ENCODE measurements around the gene SOCS1.

SOCS1 gene

DNA sequence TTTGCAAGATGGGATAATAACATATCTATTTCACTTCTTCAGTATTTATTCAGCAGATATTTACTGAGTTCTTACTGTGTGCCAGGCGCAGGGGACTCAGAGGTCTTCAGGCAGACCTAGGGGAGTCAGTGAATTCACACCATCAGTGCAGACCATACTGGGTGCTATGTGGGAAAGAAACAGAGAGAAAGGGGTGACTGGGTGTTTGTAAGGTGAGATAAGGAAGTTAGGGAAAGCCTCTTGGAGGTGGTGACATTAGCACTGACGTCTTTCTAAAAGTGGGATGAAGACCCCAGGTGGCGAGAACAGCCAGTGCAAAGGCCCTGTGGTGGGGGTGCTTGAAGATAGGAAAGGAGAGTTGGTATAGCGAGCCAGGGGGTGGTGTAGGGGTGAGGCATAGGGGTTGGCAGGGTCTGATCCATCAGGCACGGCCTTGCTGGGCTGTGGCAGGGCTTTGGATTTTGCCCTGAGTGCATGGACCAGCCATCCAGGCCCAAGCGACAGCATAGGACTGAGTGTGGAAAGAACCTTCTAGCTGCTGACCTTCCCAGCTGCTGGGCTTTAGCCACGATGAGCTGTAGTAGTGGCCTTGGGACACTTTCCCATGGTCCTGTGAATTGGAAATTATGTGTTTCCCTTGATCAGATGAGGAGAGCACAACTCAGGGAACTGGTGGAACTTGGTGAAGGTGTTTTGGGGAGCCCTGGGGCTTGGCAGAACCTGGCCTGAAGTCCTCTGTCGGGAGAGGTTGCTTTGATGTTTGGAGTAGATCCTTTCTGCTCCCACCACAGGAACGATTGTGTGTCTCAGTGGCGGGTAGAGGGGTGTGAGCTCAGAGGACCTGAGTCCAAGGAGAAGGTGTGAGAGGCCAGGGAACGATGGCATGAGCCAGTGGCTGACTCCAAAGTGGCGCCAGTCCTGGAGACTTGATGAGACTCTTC lies 3.9 kb upstream of the SOCS1 start:
- FAIRE-seq: no peak

DNA sequence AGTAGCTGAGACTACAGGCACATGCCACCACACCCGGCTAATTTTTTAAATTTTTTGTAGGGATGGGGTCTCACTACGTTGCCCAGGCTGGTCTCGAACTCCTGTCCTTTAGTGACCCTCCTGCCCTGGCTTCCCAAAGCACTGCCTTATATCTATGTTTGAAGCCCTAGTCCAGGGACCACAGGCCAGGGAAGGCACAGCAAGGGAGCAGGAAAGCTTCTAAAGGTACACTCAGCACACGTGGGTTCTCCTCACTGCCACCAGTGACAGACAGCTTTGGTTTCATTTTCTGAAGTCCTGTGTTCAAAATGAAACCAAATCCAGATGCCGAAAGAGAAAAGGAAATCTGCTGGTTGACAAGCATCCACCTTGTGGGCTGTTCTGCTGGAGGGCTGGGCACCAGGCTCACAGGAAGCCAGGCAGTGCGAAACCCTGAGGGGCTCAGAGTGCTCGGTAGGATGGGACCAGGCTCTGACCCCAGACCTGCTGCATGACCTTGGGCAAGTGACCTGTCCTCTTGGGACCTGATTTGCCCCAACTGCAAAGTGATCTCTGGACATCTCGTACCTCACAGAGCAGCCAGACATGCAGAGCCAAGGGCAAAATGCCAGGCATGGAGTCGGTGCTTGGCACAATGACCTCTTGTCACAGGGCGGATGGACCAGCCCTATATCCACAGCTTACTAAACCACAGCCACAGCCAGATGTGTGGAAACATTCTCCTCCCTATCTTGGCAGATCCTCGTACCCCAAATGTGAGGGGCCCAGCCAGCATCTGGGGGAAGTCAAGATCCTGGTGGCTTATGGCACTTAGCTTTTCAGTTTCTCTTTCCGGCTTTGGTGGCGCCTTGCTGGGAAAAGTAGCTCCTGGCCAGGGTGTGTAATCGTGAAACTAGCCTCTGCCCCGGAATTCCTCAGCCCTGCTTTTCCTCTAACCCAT lies 2.8 kb upstream of the SOCS1 start:
- FAIRE-seq: no peak

DNA sequence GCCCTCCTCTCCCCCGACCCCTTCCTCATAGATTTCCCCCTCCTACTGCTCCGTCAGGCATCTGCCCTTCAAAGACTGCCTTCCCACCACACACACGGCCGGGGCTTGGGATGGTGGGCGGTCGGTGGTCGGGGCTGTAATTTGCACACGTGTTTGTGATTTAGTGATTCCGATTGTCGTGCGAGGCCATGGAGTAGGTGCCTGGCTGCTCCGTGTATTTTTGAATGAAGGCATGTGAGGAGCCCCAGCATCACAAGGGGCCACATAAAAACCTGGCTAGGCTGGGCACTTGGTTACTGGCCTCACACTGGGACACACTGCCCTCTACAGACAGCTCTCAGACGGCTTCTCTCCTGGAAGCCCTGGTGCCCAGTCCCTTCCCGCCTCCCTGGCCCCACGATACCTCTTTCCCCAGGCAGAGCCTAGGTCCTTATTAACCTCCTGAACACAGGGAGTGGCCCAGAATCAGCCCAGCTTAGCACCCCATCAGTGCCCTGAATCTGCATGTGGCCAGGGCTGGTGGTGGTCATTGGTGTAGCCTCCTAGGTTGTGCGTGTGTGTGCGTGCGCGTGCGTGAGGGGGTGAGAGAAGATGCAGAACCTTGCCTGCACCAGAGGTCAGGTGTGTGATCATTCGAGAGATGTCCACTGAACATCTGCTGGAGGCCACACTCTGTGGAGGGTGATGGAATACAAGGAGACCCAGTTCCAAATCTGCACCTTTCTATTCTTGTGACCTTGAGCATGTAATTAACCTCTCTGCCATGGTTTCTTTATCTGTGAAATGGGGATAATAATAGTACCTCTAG lies 1.3 kb upstream of the SOCS1 start:
- FAIRE-seq: no peak

DNA sequence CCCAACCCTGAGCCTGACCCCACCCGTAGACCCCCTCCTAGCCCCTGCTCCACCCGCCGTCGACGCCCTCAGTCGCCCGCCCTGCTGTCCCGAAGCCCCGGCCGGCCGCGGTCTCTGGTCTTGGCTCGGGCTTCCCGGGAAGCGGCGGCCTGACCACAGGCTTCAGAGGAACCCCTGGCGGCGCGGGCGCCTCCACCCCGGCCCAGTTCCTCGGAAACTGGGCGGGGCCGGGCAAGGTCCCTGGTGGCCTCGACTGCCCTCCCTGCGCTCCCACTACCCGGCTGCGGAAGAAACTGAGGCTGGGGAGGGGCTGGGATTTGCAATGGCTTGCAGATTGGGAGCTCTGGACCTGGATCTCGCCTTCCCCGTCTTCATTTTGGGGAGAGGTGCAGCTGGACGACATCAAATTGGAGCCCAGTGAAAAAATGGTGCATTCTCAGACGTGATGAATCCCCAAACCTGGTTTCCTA lies 692 bp upstream of the SOCS1 start:
- no peak for FAIRE-seq

DNA sequence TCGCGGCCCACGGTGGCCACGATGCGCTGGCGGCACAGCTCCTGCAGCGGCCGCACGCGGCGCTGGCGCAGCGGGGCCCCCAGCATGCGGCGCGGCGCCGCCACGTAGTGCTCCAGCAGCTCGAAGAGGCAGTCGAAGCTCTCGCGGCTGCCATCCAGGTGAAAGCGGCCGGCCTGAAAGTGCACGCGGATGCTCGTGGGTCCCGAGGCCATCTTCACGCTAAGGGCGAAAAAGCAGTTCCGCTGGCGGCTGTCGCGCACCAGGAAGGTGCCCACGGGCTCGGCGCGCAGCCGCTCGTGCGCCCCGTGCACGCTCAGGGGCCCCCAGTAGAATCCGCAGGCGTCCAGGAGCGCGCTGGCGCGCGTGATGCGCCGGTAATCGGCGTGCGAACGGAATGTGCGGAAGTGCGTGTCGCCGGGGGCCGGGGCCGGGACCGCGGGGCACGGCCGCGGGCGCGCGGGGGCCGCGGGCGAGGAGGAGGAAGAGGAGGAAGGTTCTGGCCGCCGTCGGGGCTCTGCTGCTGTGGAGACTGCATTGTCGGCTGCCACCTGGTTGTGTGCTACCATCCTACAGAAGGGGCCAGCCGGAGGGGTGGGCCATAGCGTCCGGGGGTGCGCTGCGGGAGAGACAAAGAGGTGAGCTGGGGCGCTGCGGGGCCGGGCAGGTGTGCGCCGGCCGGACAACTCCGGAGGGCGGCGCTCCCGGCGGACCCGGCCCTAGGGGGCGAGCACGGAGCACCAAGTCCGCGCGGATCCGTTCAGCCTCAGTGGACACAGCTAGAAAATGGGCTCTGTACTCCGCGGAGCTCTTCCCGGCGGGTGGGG lies 879 bp downstream of the SOCS1 start:
- no peak for FAIRE-seq

DNA sequence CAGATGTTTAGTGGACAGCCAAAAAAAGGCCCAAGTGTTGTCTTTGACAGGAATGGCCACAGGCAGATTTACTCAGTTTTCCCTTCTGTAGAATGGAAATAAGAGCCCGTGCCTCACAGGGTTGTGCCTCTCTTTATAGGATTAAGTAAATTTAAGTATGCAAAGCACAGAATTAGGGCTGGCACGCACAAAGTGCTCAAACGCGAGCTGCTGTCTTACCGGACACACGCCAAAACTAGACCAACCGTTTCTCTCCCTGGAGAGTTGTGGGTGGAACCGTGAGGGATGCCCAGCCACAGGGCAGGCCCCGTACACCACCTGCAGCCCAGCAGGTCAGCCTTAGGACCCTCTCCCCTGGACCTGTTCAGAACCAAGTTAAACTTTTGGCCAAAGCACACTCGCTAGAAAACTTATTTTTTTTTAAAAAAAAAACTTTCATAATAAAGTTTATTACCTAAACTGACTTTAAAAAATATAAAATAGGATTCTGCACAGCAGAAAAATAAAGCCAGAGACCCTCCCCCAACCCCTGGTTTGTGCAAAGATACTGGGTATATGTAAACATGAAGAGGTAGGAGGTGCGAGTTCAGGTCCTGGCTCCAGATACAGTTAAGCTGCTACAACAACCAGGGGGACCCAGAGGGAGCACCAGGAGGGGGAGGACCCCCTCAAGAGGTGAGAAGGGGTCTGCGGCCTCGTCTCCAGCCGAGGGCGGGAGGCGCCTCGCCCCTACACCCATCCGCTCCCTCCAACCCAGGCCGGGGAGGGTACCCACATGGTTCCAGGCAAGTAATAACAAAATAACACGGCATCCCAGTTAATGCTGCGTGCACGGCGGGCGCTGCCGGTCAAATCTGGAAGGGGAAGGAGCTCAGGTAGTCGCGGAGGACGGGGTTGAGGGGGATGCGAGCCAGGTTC lies 1.8 kb downstream of the SOCS1 start:
- FAIRE-seq: no peak

DNA sequence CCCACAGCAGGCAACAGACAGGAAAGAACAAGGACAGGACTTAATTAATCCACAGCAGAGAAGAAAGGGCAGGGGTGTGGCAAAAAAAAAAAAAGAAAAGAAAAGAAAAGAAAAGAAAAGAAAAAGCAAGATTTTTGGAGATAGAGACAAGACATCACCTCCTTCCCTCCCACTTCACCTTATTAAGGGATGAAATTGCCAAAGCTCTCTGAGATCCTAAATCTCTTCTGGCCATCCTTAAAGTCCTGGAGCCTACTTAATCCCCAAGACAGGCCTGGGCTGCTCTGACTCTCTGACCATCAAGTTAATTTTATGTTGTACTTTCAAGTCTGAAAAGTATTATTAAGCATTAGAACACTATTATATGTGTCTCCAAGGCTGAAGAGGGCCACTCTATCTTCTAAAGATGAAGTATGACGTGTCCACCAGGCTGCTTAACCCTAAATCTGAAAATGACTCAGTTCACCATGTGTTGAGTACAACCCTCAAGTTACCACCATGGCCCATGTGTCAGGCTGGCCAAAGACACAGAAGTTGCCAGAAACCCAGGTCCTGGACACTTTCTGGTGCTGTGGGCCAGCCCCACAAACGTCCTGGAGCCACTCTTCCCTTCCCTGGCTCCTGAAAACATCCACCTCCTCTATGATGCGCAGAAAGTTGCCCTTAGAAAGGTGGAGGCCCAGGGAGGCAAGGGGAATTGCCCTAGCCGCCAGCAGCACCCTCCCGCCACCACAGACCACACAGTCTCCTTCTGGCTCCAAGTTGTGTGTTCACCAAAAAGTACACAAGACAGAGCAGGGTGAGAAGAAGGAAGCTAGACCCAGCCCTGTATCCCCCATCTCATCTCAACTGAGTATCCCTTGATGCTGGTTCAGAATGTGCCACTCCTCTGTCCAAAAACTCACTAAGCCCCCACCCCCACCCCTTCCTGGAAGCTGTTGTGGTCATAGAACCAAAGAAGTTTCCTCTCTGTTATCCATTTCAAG lies 2.7 kb downstream of the SOCS1 start:
- no peak for FAIRE-seq

DNA sequence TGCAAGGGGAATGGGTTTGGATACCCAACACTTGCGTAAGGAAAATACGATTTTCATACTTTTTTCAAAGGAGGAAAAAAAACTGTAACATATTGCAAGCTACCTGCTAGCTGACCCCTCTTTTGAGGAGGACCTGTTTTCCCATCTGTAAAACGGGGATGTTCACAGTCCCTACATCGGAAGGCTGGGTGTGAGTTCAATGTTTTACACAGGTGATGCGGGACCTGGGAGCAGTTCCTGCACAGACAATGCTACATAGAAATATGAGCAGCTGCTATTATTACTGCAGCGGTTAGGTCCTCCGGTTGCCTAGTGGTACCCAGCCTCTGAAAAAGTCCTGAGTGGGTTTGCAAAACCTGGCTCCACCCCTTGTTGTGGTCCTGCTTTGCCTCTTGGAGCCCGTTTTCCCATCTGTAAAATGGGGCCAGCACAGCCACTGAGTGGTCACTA lies 3.5 kb downstream of the SOCS1 start:
- FAIRE-seq: no peak

DNA sequence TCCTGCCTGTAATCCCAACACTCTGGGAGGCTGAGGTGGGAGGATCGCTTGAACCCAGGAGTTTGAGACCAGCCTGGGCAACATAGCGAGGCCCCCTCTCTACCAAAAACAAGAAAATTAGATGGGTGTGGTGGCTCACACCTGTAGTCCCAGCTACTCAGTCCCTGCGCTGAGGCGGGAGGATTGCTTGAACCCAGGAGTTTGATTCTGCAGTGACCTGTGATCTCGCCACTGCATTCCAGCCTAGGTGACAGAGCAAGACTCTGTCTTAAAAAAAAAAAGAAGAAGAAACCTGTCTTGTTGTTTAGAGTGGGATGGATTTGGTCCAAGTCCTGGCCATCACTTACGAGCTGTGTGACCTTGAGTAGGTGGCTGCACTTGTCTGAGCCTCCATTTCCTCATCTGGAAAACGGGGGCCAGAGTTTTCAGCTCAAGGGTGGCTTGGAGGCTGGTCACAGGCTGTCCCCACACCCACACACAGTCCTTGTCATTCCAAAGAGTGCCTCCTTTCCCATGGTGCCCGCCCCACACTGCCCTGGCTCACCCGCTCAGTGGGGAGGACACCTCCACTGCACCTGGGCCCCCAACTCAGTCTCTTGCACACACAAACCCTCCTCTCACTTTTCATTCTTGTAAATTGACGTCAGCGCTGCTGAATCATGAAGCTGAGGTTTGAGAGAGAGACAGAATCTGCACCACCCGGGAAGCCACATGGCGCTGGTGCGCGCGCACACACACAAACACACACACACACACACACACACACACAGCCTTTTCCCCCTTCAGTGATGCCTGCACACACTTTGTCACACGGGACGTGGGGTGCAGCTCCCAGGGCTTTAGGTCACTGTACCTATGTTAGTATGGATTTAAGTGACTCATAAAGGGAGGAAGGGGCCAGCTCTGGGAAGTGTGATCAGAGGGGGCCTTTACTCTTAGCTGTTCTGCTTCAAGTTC lies 4.2 kb downstream of the SOCS1 start:
- FAIRE-seq: no peak

DNA sequence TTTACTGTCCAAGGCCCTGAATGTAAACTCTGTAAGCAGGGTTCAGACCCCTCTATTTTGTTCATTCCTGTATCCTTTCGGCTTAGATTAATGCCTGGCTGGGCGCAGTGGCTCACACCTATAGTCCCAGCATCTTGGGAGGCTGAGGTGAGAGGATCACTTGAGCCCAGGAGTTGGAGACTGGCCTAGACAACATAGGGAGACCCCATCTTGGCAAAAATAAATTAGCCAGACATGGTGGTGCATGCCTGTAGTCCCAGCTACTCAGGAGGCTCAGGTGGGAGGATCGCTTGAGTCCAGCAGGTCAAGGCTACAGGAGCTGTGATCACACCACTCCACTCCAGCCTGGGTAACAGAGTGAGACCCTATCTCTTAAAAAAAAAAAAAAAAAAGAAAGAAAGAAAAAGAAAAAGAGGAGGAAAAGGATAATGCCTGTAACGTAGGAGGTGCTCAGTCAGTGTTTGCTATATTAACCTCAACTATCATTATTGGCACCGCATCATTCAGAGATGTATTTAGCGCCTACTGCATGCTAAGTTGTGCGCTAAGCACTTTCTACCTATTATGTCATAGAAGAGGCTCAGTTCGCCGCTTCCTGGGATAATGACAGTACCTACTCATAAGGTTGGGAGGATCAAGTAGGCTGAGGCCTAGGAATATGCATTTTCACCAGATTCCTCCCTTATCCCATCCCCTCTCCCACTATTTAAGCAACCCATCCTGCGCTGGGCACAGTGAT lies 5.0 kb downstream of the SOCS1 start:
- FAIRE-seq: no peak

DNA sequence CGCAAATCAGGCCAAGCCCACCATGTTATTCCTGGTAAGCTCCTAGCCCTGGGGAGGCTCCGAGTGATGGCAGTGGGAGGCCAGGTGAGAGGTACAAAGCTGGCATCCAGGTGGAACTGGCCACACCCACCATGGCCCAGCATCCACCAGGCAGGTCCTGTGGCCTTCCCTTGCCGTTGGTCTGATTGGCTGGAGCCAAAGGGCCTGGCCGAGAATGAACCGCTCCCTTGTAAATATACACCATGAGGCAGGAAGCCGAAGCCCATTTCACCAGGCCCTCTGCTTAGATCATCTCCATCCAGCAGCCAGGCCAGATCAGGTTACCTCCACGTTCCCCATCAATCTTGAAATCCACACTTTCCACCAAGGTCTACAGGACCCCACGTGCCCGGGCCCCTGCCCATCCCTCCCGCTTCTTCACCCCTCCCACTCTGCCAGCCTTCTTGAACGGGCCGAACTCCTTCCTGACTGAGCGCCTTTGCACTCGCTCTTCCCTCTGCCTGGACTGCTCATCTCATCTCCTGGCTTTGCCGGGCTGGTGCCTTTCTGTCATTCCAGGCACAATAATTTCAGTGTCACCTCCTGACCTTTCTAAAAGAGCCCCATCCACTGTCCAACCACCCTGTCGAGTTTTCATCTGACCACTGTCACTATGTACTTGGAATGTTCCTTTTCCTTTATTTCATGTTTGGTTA lies 5.8 kb downstream of the SOCS1 start:
- no peak for FAIRE-seq

DNA sequence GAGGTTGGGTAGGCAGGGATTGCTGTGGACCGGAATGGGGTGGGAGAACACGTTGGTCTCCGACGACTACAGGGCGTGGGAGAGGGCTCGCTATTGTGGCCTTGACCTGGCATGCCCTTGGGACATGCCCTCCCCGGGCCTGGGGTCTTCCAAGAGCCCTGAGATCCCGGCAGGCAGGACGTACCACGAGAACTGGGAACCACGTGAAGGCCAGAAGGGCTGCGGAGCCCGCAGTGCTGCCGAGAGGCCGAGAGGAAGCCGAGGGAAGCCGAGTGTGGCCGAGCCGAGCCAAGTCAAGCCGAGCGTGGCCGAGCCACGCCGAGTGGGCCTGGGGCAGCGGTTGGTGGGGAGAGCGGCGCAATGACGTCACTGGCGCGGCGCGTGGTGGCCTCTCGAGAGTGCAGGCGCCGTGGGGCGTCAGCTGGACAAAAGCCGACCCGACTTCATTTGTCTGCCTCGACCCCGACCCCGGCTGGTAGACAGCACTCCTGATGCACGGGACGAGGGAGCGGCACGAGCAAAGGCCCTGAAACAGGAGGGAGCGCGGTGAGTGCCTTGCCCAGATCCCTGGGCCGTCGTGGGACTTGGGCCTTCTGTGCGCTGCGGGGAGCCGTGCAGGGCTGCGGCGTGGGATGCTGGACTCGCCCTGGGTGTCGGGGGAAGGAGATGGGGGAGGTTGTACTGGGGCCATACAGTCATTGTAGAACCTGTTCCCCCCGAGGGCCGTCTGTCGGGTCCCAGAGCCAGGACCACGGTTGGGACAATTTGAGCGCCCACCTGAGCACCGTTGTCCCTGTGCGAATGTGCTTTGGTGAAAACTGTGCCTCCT lies 6.6 kb downstream of the SOCS1 start:
- FAIRE-seq: no peak

DNA sequence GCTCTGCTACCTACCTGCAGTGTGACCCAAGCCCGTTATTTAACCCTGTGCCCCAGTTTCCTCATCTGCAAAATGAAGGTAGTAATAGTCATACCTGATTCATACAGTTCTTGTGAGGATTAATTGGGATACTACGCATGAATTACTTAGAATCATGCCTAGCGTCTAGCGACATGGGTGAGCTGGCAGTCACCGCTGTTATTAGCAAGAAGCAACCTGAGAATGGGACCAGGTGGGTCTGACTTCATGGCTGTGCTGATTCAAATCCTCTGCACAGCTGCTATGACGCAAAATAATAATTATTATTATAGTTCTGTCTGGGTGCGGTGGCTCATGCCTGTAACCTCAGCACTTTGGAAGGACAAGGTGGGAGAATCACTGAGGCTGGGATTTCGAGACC lies 7.9 kb downstream of the SOCS1 start:
- FAIRE-seq: no peak

DNA sequence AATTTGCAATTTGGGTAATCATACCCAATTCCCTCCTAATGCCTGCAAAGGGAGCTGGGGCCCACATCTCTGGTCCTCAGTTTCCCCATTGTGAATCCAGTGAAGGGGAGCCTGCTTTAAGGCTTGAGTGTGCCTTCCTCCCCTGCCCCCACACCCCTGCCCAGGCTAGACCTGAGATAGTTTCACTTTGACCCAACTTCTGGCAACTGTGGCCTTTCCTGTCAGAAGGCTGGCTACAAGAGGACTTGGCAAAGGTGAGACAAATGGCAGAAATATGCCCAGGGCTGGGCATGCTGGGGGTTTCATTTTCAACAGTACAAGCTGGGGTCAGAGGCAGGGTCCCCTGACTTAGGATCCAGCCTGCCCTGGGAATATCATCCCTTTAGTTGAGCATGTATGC lies 10.0 kb downstream of the SOCS1 start:
- no peak for FAIRE-seq

DNA sequence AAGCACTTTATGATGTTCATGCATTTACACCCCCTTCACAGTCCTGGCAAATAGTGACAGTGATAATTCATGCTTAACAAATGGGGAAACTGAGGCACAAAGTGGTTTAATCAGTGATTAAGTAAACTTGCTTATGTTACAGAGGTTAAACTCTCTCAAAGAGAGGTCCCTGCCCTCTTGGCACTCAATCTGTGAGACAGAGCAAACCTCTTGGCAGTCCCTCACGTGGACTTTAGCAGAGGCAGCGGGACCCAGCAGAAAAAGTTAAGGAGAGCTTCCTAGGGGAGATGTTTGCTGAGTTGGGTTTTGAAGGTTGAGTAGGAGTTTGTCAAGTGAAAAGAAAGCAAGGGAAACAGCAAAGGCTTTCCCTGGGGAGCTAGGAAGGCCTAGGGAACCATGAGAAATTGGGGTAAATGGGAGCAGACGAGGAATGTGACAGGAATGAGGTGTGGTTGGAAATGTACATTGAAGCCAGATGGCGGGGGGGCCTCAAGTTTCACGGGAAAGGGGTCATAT lies 10.7 kb downstream of the SOCS1 start:
- no peak for FAIRE-seq

DNA sequence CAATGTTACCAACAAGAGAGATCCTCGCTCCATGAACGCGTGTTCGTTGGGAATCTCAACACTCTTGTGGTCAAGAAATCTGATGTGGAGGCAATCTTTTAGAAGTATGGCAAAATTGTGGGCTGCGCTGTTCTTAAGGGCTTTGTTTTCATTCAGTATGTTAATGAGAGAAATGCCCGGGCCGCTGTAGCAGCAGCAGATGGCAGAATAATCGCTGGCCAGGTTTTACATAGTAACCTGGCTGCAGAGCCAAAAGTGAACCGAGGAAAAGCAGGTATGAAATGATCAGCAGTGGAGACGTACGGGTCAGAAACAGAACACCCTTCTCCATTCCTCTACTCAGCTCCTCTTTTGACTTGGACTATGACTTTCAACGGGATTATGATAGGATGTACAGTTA lies 13.3 kb downstream of the SOCS1 start:
- FAIRE-seq: no peak
